ENCODE data around the gene ELAPOR2.
"Not testable (repeated sequence)": the region's sequence is repeated elsewhere in the genome, so short reads cannot be mapped to it uniquely, and the experiment has no call there.

DNA sequence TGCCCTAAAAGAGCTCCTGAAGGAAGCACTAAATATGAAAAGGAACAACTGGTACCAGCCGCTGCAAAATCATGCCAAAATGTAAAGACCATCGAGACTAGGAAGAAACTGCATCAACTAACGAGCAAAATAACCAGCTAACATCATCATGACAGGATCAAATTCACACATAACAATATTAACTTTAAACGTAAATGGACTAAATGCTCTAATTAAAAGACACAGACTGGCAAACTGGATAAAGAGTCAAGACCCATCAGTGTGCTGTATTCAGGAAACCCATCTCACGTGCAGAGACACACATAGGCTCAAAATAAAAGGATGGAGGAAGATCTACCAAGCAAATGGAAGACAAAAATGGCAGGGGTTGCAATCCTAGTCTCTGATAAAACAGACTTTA, 17.9 kb downstream of the ELAPOR2 start:
- not testable (repeated sequence) for TF ChIP-seq POU2F2, POLR2A (IDR thresholded peaks at IDR 0.05; ENCODE audit: low read depth, low read length)
